GM18508 (cell line): ENCODE measurements around the gene CAST.
"Not testable (repeated sequence)": the region's sequence is repeated elsewhere in the genome, so short reads cannot be mapped to it uniquely, and the experiment has no call there.

Source experiments
- ATAC-seq: cut with Tn5 transposase; IDR thresholded peaks from one replicate; pipeline ENCODE4 v1.9.1; 2021; ENCODE audit warnings: moderate number of reproducible peaks; ENCODE audit not compliant: insufficient read depth, unreplicated experiment

CAST gene

DNA sequence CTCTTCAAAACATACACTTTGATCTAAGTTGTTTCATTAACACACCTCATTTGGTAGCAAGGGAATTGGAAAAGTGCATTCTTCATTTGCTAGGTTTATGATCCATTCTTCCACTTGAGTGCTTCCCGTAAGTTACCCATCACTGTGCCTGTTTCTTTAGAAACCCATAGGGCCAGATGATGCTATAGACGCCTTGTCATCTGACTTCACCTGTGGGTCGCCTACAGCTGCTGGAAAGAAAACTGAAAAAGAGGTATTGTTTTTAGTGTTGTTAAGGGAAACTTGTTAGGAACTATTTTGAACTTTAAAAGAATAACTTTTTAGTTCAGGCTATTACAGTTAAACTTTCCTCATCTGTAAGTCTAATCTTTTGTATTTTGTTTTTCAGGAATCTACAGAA lies 78.9 kb downstream of the CAST start:
- no peak for ATAC-seq

DNA sequence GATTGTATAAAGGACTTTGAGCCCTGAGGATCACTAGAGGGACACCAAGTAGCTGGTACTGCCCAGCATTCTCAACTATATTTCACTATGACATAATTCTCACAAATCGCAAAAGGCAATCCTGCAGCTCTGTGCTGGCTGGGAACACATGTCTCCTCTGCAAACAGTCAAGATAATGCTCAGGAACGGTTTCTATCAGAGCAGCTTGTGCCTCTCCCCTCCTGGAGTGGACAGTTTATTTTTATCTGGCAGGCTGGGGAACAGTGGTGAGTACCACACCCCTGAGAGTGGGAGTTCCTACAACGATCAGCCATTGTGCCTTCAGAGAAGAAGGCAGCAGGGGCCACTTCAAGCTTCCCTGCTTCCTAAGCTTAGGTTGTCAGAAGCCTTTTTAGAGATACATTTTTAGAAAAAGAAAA lies 79.7 kb downstream of the CAST start:
- ATAC-seq = no peak

DNA sequence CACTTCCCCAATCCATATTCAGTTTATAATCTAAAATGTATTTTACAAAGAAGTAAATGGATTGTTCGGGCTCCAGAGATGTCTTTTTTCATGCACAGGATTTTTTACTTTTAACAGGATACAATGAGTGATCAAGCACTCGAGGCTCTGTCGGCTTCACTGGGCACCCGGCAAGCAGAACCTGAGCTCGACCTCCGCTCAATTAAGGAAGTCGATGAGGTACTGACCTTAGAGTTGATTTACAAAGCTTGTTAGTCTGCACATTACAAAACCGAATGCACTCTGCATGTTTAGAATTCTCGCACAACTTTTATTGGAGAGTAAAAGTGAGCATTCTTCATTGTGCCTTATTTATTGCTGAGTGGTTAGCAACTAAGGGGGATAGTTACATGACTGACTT lies 80.4 kb downstream of the CAST start:
- ATAC-seq = no peak

DNA sequence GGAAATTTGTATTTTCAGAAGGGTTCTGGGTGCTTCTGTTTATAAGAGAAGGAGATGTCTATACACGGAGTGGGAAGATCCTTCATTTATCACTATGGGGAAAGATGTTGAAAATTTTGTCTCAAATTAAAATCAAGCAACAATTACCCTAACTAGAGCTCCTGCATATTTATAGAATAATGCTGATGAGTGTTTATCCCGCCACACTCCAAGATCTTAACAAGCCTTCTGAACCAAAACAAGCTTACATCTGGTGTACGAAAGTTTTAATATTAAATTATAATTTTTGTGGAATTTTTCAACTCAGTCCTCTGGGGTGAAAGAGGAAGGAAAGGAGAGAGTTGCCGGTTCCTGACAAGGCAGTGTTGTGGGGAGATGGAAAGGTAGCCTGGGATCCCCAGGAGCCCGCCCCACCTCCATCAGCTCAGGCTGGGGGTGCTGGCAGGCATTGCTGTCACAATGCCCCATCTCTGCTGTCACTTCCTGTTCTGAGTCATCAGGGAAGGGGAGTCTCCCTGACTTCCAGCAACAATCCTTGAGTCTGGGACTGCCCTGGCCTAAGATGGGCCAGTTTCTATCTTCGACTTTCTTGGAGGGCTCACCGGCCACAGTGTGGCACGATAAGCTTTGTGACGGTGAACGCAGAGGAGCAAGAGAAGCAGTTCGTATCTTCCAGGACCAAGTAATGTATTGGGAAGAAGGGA lies 81.0 kb downstream of the CAST start:
- ATAC-seq = no peak

DNA sequence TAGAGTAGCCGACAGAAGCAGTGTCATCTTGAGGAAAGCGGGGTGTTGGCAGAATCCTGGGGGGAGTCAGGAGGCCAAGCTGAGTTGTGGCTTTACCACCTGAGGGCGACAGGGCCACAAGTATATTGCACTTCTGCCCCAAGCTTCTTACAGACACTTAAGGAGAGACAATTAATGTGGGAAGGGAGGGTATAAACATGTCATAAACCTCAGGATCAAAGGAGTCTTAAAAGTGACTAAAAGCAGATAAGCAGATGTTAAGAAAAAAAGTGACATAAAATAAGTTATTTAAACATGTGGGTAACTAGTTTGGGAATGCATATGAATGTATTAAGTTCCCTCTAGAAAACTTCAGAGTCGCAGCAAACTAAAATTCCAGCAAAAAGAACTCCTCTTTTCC lies 81.6 kb downstream of the CAST start:
- no peak for ATAC-seq

DNA sequence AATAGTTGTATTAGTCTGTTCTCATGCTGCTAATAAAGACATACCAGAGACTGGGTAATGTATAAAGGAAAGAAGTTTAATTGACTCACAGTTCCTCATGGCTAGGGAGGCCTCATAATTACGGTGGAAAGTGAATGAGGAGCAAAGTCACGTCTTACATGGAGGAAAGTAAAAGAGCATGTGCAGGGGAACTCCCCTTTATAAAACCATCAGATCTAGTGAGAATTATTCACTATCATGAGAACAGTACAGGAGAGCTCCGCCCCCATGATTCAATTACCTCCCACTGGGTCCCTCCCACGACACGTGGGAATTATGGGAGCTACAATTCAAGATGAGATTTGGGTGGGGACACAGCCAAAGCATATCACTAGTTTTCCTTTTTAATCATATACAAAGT lies 82.0 kb downstream of the CAST start:
- not testable (repeated sequence) for ATAC-seq

DNA sequence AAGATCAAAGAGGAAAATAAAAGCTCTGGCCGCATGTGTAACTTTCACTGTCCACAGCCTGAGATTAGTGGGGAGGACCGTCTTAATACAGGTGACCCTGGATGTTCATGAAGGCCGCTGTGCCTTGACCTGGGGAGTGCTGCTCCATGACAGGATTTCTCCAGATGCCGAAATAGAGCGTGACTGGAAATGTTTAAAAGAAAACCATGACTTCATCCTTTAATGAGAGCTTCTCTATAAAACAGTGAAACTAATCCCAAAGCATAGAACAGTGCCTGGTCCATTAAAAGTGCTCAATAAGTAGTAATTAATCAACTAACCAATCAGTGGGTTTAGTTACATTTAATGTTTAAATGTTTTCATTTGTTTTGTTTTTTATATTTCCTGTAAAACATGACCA lies 82.8 kb downstream of the CAST start:
- ATAC-seq = no peak

DNA sequence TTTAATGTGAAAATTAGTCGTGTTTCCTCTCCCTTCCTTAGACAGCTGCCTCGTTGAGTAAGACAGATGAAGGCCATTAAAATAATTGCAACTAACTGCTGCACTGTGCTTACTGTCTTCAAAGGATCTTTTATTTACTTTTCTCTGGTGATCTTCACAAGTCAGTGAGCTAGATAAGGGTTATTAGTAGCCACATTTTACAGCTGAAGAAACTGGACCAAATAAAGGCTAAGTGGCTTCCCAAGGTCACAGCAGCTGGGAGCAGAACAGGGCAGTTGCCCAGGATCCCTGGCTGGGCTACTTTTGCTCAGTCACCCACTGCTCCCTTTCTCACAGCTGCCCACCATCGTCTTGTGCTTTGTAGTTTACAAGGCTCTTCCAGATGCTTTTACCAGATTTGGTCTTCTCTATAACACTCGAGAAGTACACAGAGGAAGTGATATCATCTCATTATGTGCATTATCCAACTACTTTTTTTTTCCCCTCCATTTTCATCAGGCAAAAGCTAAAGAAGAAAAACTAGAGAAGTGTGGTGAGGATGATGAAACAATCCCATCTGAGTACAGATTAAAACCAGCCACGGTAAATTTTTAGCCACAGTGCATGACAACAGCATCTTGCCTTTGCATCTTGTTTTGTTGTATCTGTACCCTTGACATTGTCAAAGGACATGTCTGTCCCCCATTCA lies 83.8 kb downstream of the CAST start:
- no peak for ATAC-seq

DNA sequence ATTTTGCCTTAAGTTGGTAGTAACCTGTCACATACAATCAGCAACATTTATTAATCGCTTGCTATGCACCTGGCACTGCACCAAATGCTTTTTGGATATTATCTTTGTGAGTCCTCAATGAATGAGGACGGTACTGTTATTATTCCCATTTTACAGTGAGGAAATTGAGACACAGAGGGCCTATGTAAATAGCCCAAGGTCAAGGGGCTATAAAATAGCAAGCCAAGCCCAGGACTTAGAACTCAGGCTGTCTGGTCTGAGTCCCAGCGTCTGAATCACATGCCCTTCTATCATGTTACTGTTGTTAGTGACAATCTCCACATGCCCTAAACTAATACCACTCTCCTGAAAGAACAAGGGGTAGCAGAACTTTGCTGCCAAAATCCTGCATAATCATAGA lies 85.5 kb downstream of the CAST start:
- ATAC-seq = no peak

DNA sequence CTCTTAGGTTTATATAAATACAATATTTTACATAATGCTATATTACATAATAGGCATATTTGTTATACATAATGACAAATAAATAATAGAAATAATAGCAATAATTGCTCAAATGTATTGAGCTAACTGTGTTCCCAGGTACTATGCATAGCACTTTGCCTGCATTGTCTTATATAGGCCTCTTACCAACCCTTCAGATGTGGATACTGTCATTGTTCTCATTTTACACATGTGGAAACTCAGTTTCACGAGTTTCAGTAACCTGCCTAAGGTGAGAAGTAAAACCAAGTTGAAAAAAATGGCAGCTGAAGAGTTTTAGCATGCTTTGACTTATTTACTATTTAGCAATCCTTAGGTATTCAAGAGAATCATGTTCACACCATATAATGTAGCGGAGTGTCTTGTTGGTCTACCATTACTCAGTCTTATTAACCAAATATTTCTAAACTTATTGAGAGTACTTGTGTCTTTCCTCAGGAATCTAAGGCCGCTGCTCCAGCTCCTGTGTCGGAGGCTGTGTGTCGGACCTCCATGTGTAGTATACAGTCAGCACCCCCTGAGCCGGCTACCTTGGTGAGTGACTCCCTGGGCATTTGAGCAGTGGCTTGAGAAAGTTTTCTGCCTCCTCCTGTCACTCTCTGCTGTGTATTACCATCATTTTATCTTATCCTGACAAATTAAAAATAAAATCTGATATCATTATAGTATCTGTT lies 88.1 kb downstream of the CAST start:
- no peak for ATAC-seq

DNA sequence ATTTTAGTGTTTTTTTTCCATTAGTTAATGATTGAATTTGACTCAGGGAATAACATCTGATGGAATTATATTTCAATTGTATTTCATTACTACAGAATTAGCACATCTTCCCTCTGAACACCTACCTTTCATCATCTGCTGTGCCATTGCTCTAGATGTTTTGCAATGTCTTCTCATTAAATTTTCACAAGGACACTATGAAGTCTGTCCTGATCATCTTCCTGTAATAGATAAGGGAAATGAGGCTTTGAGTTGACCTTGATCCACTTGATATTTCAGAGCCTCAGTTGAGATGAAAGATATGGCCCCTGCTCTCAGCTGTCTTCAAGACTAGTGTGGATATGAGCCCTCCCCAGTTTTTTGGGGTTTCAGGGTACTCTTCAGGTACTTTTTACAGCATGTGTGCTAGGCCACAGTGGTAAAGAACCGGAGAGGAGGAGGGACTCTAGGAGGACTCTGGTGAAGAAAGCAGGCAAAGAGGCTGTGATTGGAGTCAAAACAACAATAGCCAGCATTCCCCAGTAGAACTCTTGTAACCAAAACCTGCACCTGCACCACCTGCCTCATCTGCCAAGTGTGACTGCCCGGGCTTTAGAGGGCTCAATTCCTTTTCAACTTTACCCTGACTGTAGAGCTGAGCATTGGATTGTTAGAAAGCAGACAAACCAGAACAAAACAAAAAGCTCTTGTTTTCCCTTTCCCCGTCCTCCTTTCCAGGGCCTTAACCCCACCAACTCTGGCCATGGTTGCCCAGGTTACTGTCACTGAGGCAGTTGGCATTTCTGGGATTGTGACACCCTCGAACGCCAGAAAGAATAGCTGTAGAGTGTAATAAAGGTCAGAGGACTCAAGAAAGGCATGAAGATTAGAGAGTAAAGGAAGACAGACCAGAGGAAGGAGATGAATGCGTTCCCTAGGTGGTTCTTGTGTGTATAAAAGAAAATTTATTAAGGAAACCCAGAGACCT lies 89.3 kb downstream of the CAST start:
- ATAC-seq = no peak

DNA sequence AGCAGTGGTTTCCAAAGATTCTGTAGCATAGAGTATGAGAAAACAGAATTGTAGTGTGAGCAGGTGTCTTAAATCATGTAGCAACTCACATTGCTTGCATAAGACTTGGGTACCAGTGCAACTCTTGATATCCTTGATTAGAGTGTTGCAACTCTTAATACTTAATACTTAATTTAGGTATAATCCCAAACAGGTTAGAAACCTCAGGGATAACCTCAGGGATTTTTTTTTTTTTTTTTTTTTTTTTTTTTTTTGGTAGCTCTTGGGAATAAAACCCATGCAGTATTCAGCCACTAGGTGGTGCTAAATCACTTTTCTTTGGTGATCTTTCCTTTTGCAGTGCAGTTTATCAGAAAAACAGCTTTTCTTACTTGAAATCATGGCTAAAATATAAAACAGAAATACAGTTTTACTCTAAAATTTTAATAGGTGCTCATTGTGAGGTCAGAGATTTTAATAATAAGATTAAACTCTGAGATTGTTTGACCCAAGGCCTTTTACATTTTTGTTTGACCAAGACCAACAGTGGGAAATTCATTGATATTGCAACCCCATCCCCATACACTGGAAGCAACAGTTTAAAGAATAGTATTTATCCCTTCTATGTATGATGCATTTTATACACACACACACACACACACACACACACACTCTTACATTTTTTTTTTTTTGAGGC lies 90.3 kb downstream of the CAST start:
- ATAC-seq = no peak

DNA sequence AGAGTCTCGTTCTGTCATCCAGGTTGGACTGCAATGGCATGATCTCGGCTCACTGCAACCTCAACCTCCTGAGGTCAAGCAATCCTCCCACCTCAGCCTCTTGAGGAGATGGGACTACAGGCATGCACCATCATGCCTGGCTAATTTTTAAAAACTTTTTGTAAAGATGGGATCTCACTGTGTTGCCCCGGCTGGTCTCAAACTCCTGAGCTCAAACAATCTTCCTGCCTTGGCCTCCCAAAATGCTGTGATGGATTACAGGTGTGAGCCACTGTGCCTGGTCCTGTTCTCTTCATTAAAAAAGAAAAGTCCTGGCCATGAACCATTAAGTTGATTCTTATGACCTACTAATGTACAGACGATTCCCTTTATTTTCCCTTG lies 90.8 kb downstream of the CAST start:
- ATAC-seq = no peak

DNA sequence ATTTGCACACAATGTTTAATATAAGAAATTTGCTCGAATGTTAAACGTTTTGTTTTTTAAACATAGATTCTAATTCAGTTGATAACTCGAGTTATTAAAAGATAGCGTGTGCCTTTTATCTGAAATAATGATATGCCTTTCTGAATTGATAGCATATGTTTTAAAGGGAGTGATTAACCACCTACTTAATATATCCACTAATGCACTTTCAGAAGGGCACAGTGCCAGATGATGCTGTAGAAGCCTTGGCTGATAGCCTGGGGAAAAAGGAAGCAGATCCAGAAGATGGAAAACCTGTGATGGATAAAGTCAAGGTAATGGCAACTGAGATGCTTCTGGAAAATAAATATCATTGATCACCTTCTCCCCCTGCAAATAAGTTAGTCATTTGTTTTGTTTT lies 91.7 kb downstream of the CAST start:
- ATAC-seq = no peak

DNA sequence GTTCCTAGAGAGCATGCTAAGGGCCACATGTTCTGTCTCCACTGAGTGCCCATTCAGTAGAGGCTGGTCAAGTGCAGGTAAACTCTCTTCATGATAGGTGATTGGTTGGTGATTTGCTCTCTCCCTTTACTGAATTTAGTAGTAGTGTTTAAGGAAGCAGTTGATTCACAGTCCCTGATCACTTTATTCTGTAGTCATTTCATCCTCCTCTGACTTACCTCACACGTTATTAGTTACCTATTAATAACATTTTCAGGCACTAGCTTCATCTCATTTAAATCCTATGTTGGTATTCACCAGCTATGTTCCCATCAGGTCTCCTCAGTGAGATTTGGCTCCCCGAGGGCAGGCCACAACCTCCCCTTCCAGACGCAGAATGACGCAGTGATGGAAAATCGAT lies 93.7 kb downstream of the CAST start:
- ATAC-seq = no peak

DNA sequence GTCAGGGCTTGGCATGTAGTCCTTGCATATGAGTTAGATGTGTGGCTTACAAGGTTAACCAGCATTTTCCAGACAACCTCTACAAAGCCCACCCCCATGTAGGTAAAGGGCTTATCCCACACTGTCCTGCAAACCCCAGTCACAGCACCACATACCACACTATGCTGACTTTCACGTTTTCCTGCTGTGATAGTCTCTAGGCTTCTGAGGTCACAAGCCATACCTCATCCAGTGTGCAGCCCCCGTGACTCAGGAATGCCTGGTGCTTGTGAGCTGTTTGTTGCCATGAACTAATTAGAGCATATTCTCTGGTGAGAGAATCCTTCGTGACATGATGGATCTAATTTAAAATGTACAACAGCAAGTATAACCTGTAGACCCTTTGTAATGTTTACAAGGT lies 94.8 kb downstream of the CAST start:
- ATAC-seq = no peak

DNA sequence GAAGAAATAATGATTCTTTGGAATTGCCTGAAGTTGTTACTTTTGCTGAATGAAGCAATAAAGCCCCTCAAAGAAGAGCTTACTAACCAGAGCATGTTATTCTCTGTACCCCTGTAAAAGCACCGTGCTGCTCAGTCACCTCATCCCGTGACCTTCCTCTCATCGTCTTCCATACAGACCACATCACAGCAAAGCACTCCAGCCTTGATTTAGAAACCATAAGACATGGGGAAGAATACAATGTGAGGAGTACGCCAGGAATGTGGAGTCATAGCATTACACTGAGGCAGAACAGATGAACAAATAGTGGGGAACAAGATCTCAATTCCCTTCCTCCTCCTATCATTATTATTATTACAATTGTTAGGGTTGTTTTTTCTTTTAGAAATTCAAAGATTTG lies 96.4 kb downstream of the CAST start:
- ATAC-seq = no peak

DNA sequence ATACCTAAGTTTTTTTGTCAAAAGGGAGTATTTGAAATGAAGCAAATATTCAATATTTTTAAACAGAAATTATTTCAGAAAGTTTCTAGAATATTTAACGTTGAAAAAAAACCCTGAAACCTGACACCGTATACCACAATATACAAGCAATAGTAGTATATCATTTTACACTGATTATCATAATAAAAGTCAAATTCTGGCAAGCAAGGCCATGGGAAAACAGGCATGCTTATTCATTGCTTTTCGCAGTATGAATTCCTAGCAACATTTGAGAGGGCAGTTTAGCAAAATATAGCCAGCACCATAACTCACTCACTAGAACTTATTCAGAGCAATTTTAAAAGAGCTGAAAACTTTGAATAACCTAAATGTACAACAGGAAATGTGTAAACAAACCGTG lies 99.4 kb downstream of the CAST start:
- no peak for ATAC-seq

DNA sequence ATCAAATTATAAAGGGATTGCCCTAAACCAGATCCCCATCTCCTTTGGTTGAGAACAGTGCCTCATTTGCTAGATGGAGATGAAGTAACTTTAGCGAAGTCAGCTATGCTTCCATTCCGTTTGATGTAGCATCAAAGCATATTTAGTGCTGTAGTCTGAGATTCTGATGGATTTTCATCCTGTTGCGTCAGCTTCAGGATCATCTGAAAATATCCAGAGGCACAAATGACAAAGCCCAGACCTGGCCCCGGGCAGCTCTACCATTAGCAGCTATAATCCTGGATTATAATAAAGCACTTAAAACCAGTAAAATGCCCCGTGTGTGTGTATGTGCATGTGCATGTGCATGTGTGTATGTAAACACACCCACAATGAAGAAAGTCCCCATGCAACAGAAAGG lies 100.8 kb downstream of the CAST start:
- no peak for ATAC-seq

DNA sequence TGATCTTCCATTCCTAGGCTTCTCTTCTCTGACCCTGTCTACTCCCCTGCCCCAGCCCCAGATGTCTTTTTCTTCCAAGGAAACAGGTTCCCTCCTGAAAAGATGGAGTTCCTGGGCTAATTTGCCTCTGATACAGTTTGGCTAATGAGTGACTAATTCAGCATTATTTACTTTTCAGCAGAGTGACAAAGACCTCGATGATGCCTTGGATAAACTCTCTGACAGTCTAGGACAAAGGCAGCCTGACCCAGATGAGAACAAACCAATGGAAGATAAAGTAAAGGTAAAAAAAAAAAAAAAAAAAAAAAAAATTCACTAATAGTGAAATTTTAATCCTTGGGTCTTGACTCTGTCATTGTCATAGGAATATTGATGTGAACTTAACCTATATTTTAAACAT lies 102.9 kb downstream of the CAST start:
- no peak for ATAC-seq
